Lower leg skin (tissue), 3 donors: ENCODE data around the gene FAM184A.

Experiments
- POLR2A ChIP-seq, 2 donors: fragments of 450-650 bp; IDR thresholded peaks; one replicate each; pipeline ENCODE4 v1.6.1; 2016 to 2017; ENCODE audit warnings: antibody characterized with exemption in 2 of 2, mild to moderate bottlenecking in 1 of 2, moderate library complexity in 1 of 2
- TF ChIP-seq, protein P1 (sequence below), 3 donors: fragments of 450-650 bp; IDR thresholded peaks; one replicate each; pipeline ENCODE4 v1.5.1; 2016; ENCODE audit warnings: antibody characterized with exemption in 3 of 3, mild to moderate bottlenecking in 3 of 3, moderate library complexity in 2 of 3

DNA sequence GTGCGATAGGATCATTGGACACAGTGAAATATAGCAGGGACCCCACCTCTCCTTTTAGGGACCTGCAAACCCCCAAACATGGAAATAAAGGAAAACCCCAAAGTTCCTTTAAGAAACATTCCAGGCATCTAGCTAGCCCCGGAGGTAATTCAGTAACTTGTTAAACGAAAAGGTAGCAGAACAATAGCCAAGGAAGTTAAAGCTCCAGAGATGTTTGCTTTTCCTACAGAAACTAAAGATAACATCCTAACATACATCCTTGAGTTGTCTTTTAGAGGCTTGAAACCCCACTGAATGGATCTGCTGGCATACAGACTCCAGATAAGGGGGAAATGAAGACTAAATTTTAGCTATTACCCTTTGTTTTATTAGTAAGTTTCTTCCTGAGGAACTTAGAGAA, 51.0 kb downstream of the FAM184A start:
- TF ChIP-seq, protein P1, sequence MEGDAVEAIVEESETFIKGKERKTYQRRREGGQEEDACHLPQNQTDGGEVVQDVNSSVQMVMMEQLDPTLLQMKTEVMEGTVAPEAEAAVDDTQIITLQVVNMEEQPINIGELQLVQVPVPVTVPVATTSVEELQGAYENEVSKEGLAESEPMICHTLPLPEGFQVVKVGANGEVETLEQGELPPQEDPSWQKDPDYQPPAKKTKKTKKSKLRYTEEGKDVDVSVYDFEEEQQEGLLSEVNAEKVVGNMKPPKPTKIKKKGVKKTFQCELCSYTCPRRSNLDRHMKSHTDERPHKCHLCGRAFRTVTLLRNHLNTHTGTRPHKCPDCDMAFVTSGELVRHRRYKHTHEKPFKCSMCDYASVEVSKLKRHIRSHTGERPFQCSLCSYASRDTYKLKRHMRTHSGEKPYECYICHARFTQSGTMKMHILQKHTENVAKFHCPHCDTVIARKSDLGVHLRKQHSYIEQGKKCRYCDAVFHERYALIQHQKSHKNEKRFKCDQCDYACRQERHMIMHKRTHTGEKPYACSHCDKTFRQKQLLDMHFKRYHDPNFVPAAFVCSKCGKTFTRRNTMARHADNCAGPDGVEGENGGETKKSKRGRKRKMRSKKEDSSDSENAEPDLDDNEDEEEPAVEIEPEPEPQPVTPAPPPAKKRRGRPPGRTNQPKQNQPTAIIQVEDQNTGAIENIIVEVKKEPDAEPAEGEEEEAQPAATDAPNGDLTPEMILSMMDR (IDR thresholded peaks at IDR 0.05), result no peak
- TF ChIP-seq POLR2A (IDR thresholded peaks at IDR 0.05), result no peak
